HepG2 (cell line): Measurements from ENCODE around the gene PTPA. TPM values are rescaled to one million over a fixed set of nuclear protein-coding genes. Genes with fewer than 3 reads are reported as not detected.

Experiments used
- AHR ChIP-seq: IDR thresholded peaks from 2 replicates; pipeline ENCODE4 v1.6.1; 2018; ENCODE audit warnings: missing genetic modification reagents, missing compliant biosample characterization
- ATF1 ChIP-seq: IDR thresholded peaks from 2 replicates; pipeline ENCODE4 v1.6.1; 2016; ENCODE audit warnings: mild to moderate bottlenecking, control low read depth
- HDAC2 ChIP-seq: sonication (generic); formaldehyde crosslinking; IDR thresholded peaks from 2 replicates; pipeline ENCODE4 v1.4.0; 2020; ENCODE audit warnings: missing genetic modification reagents
- HOXA9 ChIP-seq: sonication (generic); formaldehyde crosslinking; IDR thresholded peaks from 2 replicates; pipeline ENCODE4 v1.8.1; 2022; ENCODE audit warnings: missing genetic modification reagents, mild to moderate bottlenecking, moderate library complexity, borderline replicate concordance
- IKZF1 ChIP-seq: fragments of 450-650 bp; IDR thresholded peaks from 2 replicates; pipeline ENCODE4 v1.7.1; 2016
- MAZ ChIP-seq, 2 experiments: sonication (generic) in 1 of 2; formaldehyde crosslinking in 1 of 2; IDR thresholded peaks; 2 replicates each; pipeline versions ENCODE4 v1.5.0 to v1.6.1; 2012 to 2020; ENCODE audit warnings: low read depth in 2 of 2, mild to moderate bottlenecking in 2 of 2, borderline replicate concordance in 1 of 2, improper control_type of control experiment in 1 of 2, low read length in 1 of 2, missing genetic modification reagents in 1 of 2, moderate library complexity in 1 of 2
- MXD4 ChIP-seq: IDR thresholded peaks from 2 replicates; pipeline ENCODE4 v1.6.1; 2016; ENCODE audit warnings: mild to moderate bottlenecking, missing biosample characterization, missing genetic modification reagents
- MXI1 ChIP-seq: IDR thresholded peaks from 3 replicates; pipeline ENCODE4 v1.6.1; 2012; ENCODE audit warnings: low read depth, low read length, inconsistent platforms, borderline replicate concordance
- MYC ChIP-seq: sonication (generic); formaldehyde crosslinking; IDR thresholded peaks from 2 replicates; pipeline ENCODE4 v1.9.0; 2021; ENCODE audit warnings: missing genetic modification reagents, borderline replicate concordance
- NR1H2 ChIP-seq: sonication (generic); formaldehyde crosslinking; IDR thresholded peaks from 2 replicates; pipeline ENCODE4 v1.8.1; 2022; ENCODE audit warnings: low read depth, missing genetic modification reagents, borderline replicate concordance
- RBFOX2 ChIP-seq: fragments of 200-400 bp; formaldehyde crosslinking; IDR thresholded peaks from 2 replicates; pipeline ENCODE4 v1.6.1; 2017; ENCODE audit warnings: low read depth, mild to moderate bottlenecking, low read length
- YEATS2 ChIP-seq: sonication (generic); formaldehyde crosslinking; IDR thresholded peaks from 2 replicates; pipeline ENCODE4 v1.4.0; 2020; ENCODE audit warnings: missing genetic modification reagents, borderline replicate concordance
- YY1 ChIP-seq: IDR thresholded peaks from 2 replicates; pipeline ENCODE4 v1.6.1; 2011; ENCODE audit warnings: low read length, low read depth, moderate library complexity, mild to moderate bottlenecking; ENCODE audit not compliant: insufficient read depth, insufficient replicate concordance
- ZBTB1 ChIP-seq: sonication (generic); formaldehyde crosslinking; IDR thresholded peaks from 2 replicates; pipeline ENCODE4 v1.4.0; 2020; ENCODE audit warnings: missing genetic modification reagents, borderline replicate concordance
- ZKSCAN8 ChIP-seq: IDR thresholded peaks from 2 replicates; pipeline ENCODE4 v1.6.1; 2016; ENCODE audit warnings: borderline replicate concordance, missing genetic modification reagents, missing compliant biosample characterization
- ZMAT5 ChIP-seq: sonication (generic); formaldehyde crosslinking; IDR thresholded peaks from 2 replicates; pipeline ENCODE4 v1.5.0; 2020; ENCODE audit warnings: mild to moderate bottlenecking, low read depth, missing genetic modification reagents, borderline replicate concordance
- ZNF143 ChIP-seq: sonication (generic); formaldehyde crosslinking; IDR thresholded peaks from 2 replicates; pipeline ENCODE4 v1.4.0; 2020; ENCODE audit warnings: missing genetic modification reagents
- ZNF263 ChIP-seq: sonication (generic); formaldehyde crosslinking; IDR thresholded peaks from 2 replicates; pipeline ENCODE4 v1.4.0; 2020; ENCODE audit warnings: missing genetic modification reagents
- ZNF746 ChIP-seq: sonication (generic); formaldehyde crosslinking; IDR thresholded peaks from 2 replicates; pipeline ENCODE4 v1.8.0; 2022; ENCODE audit warnings: mild to moderate bottlenecking, missing genetic modification reagents
- ZNF773 ChIP-seq: sonication (generic); formaldehyde crosslinking; IDR thresholded peaks from 2 replicates; pipeline ENCODE4 v1.4.0; 2020; ENCODE audit warnings: missing genetic modification reagents, borderline replicate concordance
- ZNF776 ChIP-seq: sonication (generic); formaldehyde crosslinking; IDR thresholded peaks from 2 replicates; pipeline ENCODE4 v1.4.0; 2020; ENCODE audit warnings: mild to moderate bottlenecking, missing genetic modification reagents
- ZNF83 ChIP-seq: sonication (generic); formaldehyde crosslinking; IDR thresholded peaks from 2 replicates; pipeline ENCODE4 v1.4.0; 2020; ENCODE audit warnings: missing genetic modification reagents, mild to moderate bottlenecking, borderline replicate concordance
- ZNF879 ChIP-seq: sonication (generic); formaldehyde crosslinking; IDR thresholded peaks from 2 replicates; pipeline ENCODE4 v1.8.1; 2023; ENCODE audit warnings: missing genetic modification reagents
- polyA plus RNA-seq, 8 experiments: library from polyadenylated mRNA; depleted of rRNA in 3 of 8; stranded (reverse) in 7 of 8; unstranded in 1 of 8; fragments of >200 nt; fragmentation: Illumina TruSeq in 4 of 8; extraction: Trizol in 4 of 8; gene quantifications; 2 replicates each; pipeline versions ENCODE4 v1.2.1 to v1.2.3, GENCODE V29; 2011 to 2016; ENCODE audit warnings: low read depth in 4 of 8, missing spikeins in 1 of 8, mixed read lengths in 1 of 8; ENCODE audit not compliant: insufficient read depth in 1 of 8
- total RNA-seq, 5 experiments: library from RNA; depleted of rRNA; stranded (reverse); fragments of >200 nt; fragmentation: Illumina TruSeq; extraction: Trizol; gene quantifications; 2 replicates each; pipeline ENCODE4 v1.2.3, GENCODE V29; 2016; ENCODE audit warnings: low read depth in 1 of 5
- TF ChIP-seq, protein P1 (sequence below): IDR thresholded peaks from 2 replicates; pipeline ENCODE4 v1.6.1; 2016; ENCODE audit warnings: missing compliant biosample characterization, missing genetic modification reagents, borderline replicate concordance
- TF ChIP-seq, protein P2 (sequence below): sonication (generic); formaldehyde crosslinking; IDR thresholded peaks from 2 replicates; pipeline ENCODE4 v1.4.0; 2020; ENCODE audit warnings: missing genetic modification reagents
- TF ChIP-seq, protein P3 (sequence below): sonication (generic); formaldehyde crosslinking; IDR thresholded peaks from 2 replicates; pipeline ENCODE4 v1.8.1; 2023; ENCODE audit warnings: missing genetic modification reagents, inconsistent platforms, borderline replicate concordance

Gene PTPA
- total and polyA plus RNA-seq, 2 of the 13 experiments (the other 11 are each of a cell fraction or from before 2014, with no cell fraction given): 79.3 to 105 TPM

- TF ChIP-seq, protein P1, sequence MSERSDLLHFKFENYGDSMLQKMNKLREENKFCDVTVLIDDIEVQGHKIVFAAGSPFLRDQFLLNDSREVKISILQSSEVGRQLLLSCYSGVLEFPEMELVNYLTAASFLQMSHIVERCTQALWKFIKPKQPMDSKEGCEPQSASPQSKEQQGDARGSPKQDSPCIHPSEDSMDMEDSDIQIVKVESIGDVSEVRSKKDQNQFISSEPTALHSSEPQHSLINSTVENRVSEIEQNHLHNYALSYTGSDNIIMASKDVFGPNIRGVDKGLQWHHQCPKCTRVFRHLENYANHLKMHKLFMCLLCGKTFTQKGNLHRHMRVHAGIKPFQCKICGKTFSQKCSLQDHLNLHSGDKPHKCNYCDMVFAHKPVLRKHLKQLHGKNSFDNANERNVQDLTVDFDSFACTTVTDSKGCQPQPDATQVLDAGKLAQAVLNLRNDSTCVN (CRISPR knock-in tag): no peak
- peak; percentile 15; the same call in 1 of the 2 replicates for TF ChIP-seq RBFOX2
- no peak for TF ChIP-seq MXI1
- no peak for TF ChIP-seq HOXA9 (CRISPR knock-in tag)
- TF ChIP-seq, protein P2, sequence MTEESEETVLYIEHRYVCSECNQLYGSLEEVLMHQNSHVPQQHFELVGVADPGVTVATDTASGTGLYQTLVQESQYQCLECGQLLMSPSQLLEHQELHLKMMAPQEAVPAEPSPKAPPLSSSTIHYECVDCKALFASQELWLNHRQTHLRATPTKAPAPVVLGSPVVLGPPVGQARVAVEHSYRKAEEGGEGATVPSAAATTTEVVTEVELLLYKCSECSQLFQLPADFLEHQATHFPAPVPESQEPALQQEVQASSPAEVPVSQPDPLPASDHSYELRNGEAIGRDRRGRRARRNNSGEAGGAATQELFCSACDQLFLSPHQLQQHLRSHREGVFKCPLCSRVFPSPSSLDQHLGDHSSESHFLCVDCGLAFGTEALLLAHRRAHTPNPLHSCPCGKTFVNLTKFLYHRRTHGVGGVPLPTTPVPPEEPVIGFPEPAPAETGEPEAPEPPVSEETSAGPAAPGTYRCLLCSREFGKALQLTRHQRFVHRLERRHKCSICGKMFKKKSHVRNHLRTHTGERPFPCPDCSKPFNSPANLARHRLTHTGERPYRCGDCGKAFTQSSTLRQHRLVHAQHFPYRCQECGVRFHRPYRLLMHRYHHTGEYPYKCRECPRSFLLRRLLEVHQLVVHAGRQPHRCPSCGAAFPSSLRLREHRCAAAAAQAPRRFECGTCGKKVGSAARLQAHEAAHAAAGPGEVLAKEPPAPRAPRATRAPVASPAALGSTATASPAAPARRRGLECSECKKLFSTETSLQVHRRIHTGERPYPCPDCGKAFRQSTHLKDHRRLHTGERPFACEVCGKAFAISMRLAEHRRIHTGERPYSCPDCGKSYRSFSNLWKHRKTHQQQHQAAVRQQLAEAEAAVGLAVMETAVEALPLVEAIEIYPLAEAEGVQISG: no peak
- no peak for TF ChIP-seq ZKSCAN8 (CRISPR knock-in tag)
- TF ChIP-seq ZNF776 (CRISPR knock-in tag): no peak; the same call in 1 of the 2 replicates
- TF ChIP-seq MAZ (IDR thresholded peaks at IDR 0.05; ENCODE audit: borderline replicate concordance, low read depth, low read length): no peak
- TF ChIP-seq MAZ (CRISPR knock-in tag; IDR thresholded peaks at IDR 0.05; ENCODE audit: low read depth): no peak; the same call in 1 of the 2 replicates
- no peak for TF ChIP-seq IKZF1
- TF ChIP-seq AHR: no peak
- no peak for TF ChIP-seq ZNF83 (CRISPR knock-in tag)
- TF ChIP-seq, protein P3, sequence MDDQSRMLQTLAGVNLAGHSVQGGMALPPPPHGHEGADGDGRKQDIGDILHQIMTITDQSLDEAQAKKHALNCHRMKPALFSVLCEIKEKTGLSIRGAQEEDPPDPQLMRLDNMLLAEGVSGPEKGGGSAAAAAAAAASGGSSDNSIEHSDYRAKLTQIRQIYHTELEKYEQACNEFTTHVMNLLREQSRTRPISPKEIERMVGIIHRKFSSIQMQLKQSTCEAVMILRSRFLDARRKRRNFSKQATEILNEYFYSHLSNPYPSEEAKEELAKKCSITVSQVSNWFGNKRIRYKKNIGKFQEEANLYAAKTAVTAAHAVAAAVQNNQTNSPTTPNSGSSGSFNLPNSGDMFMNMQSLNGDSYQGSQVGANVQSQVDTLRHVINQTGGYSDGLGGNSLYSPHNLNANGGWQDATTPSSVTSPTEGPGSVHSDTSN: no peak
- TF ChIP-seq MYC (CRISPR knock-in tag): no peak
- no peak for TF ChIP-seq YEATS2 (CRISPR knock-in tag)
- TF ChIP-seq ATF1 (CRISPR knock-in tag): no peak
- no peak for TF ChIP-seq ZNF879 (CRISPR knock-in tag)
- peak; percentile 26; the same call in 1 of the 2 replicates for TF ChIP-seq ZNF263
- no peak for TF ChIP-seq ZMAT5 (CRISPR knock-in tag)
- no peak for TF ChIP-seq ZNF773 (CRISPR knock-in tag)
- TF ChIP-seq ZNF746 (CRISPR knock-in tag): no peak; the same call in 1 of the 2 replicates
- no peak for TF ChIP-seq YY1
- no peak for TF ChIP-seq NR1H2 (CRISPR knock-in tag)
- TF ChIP-seq ZNF143: no peak
- TF ChIP-seq ZBTB1 (CRISPR knock-in tag): no peak
- no peak for TF ChIP-seq MXD4 (CRISPR knock-in tag)
- no peak for TF ChIP-seq HDAC2 (CRISPR knock-in tag)
Observed at GRCh38 chr9:129111528-129112151, 425 bp downstream of the PTPA start (continued).
